NK-92 treated with Interleukin-12 subunit alpha and Interleukin-12 subunit beta, amount 100 ng/mL, for 24 hours (cell line): ENCODE measurements around the gene PLXNB3.

ENCODE experiments used
- DNase-seq: peaks from one replicate; lab custom pipeline; 2025; lab: John Stamatoyannopoulos, UW

The PLXNB3 gene

GRCh38 chrX:153792368-153792767 is 28.3 kb downstream of the PLXNB3 start:
- DNase-seq: no peak

GRCh38 chrX:153793291-153793690 is 29.2 kb downstream of the PLXNB3 start:
- DNase-seq: no peak

GRCh38 chrX:153794018-153794896 is 30.2 kb downstream of the PLXNB3 start, which contains the start of the genes IDH3G and SSR4:
Gene IDH3G, minus strand, starts transcription at chrX:153794375. Its CDS starts 49 bp downstream, at chrX:153794326.
Gene SSR4, plus strand, starts transcription at chrX:153794668. Its CDS starts 20 bp downstream, at chrX:153794688.
- DNase-seq: peak; percentile 85

DNA sequence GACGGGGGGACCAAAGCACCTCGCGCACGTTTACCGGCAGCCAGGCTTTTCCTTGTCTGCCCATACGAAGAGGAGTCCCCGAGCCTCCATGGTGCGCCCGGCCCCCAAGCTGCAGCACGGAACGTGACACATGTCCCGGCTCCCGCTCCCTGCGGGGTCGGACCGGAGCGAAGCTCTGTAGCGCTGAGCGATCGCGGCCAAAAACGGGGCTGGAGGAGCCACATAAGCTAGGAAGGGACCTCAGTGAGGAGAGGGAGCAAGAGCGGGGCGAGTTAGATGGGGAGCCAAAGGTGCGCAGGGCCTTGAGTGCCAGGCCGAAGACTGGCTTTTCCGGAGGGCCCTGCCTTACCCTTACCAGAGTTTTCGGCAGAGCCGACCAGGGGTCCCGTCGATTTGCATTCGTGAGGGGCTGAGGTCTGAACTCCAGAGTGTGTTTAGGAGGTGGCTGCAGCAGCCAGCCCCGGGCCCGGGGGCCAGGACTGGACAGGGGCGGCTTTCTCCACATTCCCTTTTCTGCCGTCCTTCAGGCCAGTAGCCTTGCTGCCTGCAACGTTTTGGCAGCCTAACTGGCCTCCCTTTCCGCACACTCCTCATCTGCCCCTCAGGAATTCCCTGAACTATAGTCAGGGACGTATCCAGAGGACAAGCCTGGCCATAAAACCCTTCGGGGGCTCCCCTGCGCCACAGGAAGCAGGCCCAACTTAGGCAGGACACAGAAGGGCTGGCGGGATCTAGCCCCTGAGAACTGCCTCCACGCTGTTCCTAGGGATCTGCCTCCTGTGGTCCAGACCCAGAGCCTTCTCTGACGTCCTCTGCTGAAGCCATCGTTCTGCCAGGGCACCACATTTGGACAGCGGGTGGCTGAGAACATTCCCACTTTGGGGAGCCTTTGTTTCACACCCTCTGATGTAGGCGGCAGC is 31.1 kb downstream of the PLXNB3 start:
- no peak for DNase-seq

DNA sequence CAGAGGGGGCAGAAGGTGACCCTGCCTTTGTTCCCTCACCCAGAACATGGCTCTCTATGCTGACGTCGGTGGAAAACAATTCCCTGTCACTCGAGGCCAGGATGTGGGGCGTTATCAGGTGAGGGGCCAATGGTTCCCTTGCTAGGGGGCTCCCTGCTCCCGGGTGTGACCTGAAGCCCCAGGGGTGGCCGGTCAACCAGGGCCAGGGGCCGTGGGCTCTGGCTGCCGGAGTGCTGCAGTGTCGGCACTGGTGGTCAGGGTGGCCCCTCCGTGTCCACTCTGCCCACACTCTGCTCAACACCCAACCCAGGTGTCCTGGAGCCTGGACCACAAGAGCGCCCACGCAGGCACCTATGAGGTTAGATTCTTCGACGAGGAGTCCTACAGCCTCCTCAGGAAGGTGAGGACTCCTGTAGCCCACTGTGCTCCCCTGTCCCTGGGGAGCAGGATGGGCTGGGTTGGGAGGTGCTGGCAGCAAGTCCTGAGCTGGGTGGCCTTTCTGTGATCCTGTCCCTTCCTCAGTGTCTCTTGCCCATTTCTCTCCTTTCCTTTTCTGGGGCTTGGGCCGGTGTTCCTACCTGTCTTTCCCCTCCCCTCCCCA is 33.5 kb downstream of the PLXNB3 start:
- no peak for DNase-seq

DNA sequence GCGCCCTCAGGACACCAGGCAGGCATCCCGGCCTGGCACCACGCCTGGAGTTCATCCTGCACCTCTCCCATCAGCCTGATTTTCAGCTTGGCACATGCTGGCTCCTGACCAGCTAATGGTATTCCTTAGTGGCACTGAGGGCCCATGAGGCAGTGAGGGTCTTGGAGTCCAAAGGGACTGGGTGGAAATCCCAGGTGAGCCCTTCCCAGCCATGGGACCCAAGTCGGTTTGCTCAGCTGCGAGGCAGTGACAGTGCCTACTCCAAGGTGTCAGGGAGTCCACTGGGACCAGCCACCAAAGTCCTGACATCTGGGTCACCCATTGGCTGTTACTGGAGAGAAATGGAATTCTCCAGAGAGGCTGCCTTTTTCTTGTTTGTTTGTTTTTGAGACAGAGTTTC is 35.3 kb downstream of the PLXNB3 start:
- no peak for DNase-seq

- no peak for DNase-seq
These were observed 36.2 kb downstream of the PLXNB3 start for GRCh38 chrX:153800177-153800722.

- DNase-seq: no peak
These were observed 36.7 kb downstream of the PLXNB3 start for GRCh38 chrX:153800746-153801145.

DNA sequence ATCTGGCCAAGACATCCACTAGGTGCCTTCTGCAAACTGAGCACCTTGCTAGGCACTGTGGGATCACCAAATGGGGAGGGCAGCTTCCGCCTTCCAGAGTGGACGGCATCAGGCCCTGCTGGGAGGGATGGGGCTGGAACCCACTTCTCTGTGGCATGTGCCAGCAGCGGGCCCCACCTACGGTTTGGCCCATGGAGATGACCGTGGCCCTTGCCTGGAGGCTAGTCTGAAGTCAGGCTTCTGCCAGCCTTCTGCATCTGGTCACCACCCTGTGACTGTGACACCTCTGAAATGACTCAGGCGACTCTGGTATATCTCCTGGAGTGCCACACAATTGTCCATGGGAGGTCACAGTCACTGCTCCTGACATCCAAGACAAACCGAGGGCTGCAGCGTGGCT is 37.6 kb downstream of the PLXNB3 start:
- DNase-seq: no peak

- no peak for DNase-seq
These were observed 38.5 kb downstream of the PLXNB3 start for GRCh38 chrX:153802513-153803045.

DNA sequence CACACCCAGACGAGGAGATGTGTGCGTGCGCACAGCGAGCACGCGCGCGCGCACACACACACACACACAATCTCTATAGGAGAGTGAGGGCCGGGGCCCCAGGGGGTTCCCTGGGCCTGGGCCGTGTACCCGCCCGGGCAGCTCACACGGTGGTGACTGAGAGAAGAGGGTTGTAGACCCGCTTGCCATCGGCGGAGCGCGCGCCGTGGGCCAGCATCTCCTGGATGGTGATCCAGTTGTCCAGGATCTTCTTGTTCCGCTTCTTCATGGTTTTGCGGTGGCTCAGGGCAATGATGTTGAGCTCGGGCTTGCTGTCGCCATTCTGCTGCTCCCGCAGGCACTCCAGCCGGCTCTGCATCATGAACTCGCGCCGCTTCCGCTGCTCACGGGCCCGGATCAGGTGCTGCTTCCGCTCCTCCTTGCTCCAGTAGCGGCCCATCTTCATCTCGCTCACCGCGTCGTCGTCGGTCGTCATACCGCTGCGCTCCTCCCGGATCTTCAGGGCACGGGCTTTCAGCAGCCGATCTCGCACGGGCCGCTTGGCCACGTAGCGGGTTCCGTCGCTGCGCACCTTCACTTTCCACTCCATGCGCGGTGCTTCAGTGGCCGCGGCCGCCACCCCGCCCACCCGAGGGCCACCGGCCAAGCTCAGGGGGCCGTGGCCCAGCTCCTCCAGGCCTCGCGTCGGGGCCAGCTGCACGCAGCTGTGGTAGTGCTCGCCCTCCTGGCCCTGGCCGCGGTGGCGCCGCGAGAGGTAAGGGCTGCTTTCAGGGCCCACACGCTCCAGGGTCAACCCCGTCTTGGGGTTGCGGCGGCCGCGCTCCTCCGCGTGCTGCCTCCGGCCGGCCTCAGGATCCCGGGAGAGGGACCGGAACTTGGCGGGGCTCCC is 39.4 kb downstream of the PLXNB3 start:
- DNase-seq: no peak

DNA sequence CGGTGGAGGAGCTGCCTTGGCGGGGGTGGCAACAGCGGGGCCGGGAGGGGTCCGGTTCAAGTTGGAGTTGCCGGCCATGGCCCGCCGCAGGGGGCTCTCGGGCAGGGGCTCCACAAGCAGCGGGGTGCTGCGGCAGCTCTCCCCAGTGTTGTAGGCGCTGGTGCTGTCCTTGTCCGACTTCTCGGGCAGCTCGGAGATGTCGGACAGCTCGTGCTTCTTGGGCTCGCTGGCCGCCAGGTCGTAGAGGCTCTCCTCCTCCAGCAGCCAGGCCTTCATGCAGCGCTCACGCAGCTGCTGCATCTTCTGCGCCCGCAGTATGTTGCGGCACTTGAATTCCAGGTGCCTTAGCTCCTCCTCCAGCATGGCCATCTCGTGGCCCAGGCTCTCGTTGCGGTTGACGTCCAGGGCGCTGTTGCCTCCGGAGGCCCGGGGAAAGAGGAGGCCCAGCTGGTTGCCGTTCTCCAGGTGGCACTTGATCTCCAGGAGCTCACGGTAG is 40.1 kb downstream of the PLXNB3 start:
- no peak for DNase-seq

- no peak for DNase-seq
These were observed 40.6 kb downstream of the PLXNB3 start for GRCh38 chrX:153804621-153805020.

DNA sequence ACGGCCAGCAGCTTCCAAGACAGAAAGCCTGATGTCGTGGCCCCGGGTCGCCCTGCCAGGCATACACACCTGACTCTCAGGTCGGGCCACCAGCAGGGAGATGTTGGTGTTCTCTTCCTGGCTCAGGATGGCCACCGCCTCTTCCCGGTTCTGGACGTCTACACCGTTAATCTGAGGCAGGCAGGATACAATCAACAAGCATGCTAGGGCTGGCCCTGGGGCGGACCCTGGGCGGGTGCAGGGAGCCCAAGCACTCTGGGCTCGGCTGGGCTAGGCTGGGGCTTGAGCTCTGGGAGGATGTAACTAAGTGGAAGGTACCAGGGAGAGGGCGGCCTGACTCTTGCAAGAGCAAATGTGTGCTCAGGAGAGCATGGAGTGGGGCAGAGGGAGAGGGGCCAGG is 41.4 kb downstream of the PLXNB3 start:
- no peak for DNase-seq

DNA sequence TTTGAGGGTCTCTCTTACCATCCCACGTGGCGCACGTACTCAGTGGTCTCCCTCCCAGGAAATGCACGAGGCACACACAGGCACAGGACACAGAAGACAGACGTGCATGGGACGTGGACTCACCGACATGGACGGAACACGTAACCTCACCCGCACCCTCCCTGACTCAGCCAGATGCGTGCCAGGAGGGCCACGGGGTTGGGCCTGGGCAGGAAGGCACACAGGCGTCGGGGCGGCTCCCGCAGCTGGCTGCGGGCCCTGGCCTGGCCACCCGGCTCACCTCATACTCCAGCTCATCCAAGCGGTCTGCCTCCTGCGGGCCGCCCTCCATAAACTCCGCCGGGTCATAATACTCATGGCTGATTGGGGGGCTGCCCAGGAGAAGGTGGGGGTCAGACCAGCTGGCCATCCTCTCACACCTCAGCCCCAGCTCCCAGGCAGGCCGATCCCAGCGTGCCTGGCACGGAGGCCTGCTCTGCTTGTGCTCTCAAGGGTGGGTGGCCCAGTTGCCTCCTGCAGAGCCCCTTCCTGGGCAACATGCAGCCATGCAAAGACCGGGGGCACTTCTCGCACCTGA is 43.0 kb downstream of the PLXNB3 start:
- no peak for DNase-seq

GRCh38 chrX:153807976-153808375 is 43.9 kb downstream of the PLXNB3 start:
- no peak for DNase-seq

DNA sequence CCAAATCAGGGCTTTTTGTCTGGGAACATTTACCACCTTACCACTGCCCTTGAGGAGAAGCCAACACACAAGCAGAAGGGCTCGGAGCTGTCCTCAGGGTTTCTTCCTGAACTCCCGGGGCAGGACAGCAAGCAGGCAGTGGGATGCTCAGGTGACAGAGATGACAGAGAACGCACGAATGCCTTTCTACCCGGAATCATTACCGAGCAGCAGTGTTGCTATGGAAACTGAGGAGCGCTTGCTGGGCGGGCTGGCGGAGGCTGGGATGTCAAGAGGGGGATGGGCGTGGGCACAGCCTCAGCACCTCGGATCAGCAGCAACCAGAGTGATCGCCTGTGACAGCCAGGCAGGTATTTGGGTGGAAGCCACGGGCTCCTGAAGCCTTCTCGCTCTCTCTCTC is 48.2 kb downstream of the PLXNB3 start:
- no peak for DNase-seq

GRCh38 chrX:153813161-153813560 is 49.1 kb downstream of the PLXNB3 start:
- DNase-seq: no peak

- DNase-seq: no peak
These were observed 50.7 kb downstream of the PLXNB3 start for GRCh38 chrX:153814591-153815315.
